Upper lobe of left lung (tissue), 6 donors: ENCODE data around the gene TNNC2. TPM values are rescaled to one million over a fixed set of nuclear protein-coding genes. Genes with fewer than 3 reads are reported as not detected.

Experiments used
- ATAC-seq, 2 donors: fragments of 200-7000 bp; cut with Tn5 transposase; one replicate each; pipeline ENCODE4 v1.9.1; 2022; ENCODE audit warnings: mild to moderate bottlenecking in 2 of 2, moderate library complexity in 2 of 2; ENCODE audit not compliant: low FRiP score in 2 of 2
- DNase-seq, 2 donors: peaks; one replicate each; pipeline ENCODE4 v3.0.0-alpha.2; 2019 to 2020
- H3K27ac ChIP-seq, 4 donors: fragments of 200-600 bp; sonication (generic); one replicate each; pipeline ENCODE4 v1.5.1; 2016 to 2019
- H3K27me3 ChIP-seq, 4 donors: fragments of 200-600 bp; sonication (generic); one replicate each; pipeline ENCODE4 v1.5.1; 2017 to 2019
- H3K36me3 ChIP-seq, 4 donors: fragments of 200-600 bp; sonication (generic); one replicate each; pipeline ENCODE4 v1.5.1; 2016 to 2019
- H3K4me1 ChIP-seq, 4 donors: fragments of 200-600 bp; sonication (generic); one replicate each; pipeline ENCODE4 v1.5.1; 2018 to 2019
- H3K4me3 ChIP-seq, 4 donors: fragments of 200-600 bp; sonication (generic); one replicate each; pipeline ENCODE4 v1.5.1; 2017 to 2019; ENCODE audit warnings: mild to moderate bottlenecking in 2 of 4, moderate library complexity in 1 of 4
- H3K9me3 ChIP-seq, 4 donors: fragments of 200-600 bp; sonication (generic); one replicate each; pipeline ENCODE4 v1.5.1; 2018 to 2019
- CTCF ChIP-seq, 6 experiments: fragments of 450-650 bp in 4 of 6; fragments of 200-600 bp in 2 of 6; sonication (generic) in 2 of 6; IDR thresholded peaks; one replicate each; pipeline ENCODE4 v1.5.1; 2016 to 2019; ENCODE audit warnings: antibody characterized with exemption in 6 of 6
- EP300 ChIP-seq, 4 donors: sonication (generic); formaldehyde crosslinking; IDR thresholded peaks; one replicate each; pipeline ENCODE4 v1.5.1; 2017; ENCODE audit warnings: antibody characterized with exemption in 4 of 4, control low read depth in 2 of 4
- POLR2A ChIP-seq, 4 donors: fragments of 450-650 bp; IDR thresholded peaks; one replicate each; pipeline ENCODE4 v1.5.1; 2016 to 2017; ENCODE audit warnings: antibody characterized with exemption in 4 of 4, mild to moderate bottlenecking in 2 of 4
- POLR2AphosphoS5 ChIP-seq, 2 donors: sonication (generic); formaldehyde crosslinking; IDR thresholded peaks; one replicate each; pipeline ENCODE4 v1.5.1; 2017; ENCODE audit warnings: antibody characterized with exemption in 2 of 2
- WGBS, 2 donors: methylation state at CpG; one replicate each; pipeline ENCODE4 v1.1.5; 2017 to 2018; 5-methylcytosine and 5-hydroxymethylcytosine counted together
- total RNA-seq, 6 donors: library from RNA; depleted of rRNA in 4 of 6; stranded (reverse); fragments of >200 nt in 4 of 6; gene quantifications; one replicate each; pipeline versions ENCODE4 v1.1.0 to v1.2.1, GENCODE V29; 2016 to 2021
- donor health status: DM: no; HTN: no; CAD: no; lungs with moderate emphysema.
- donor health status: DM: no; HTN: yes; CAD: no; lungs with severe emphysema.

TNNC2 gene
- total RNA-seq, 6 donors from 2014 or later, result 0.37 to 1.1 (median 0.80) TPM; not detected in 3

GRCh38 chr20:45861221-45862075 is 34.3 kb upstream of the TNNC2 start:
- ATAC-seq, result no peak
- Histone ChIP-seq H3K4me3 (no peak overlapping the region), H3K27ac (no peak overlapping the region), H3K27me3 (no peaks in the 10 kb centered on the region), H3K36me3 (no peaks in the 10 kb centered on the region), H3K4me1 (peaks cover 9 to 19% (median 12%) of the 10 kb centered on the region in 4 donors), H3K9me3 (no peaks in the 10 kb centered on the region)
- WGBS, 2 donors, result 93 to 94% methylated on average over 7 of the region's 7 CpGs
- no peak for DNase-seq
- TF ChIP-seq CTCF (IDR thresholded peaks at IDR 0.05) (no peak), EP300 (IDR thresholded peaks at IDR 0.05) (no peak)

GRCh38 chr20:45860560-45861220 is 33.6 kb upstream of the TNNC2 start:
- TF ChIP-seq EP300 (IDR thresholded peaks at IDR 0.05), result no peak
- TF ChIP-seq POLR2A (IDR thresholded peaks at IDR 0.05), result no peak
- TF ChIP-seq CTCF (IDR thresholded peaks at IDR 0.05), result no peak
- no peak for TF ChIP-seq POLR2AphosphoS5 (IDR thresholded peaks at IDR 0.05)
- Histone ChIP-seq H3K27ac (no peak overlapping the region), H3K4me1 (peaks cover 16 to 26% (median 19%) of the 10 kb centered on the region in 4 donors), H3K36me3 (no peaks in the 10 kb centered on the region), H3K27me3 (no peaks in the 10 kb centered on the region), H3K9me3 (no peaks in the 10 kb centered on the region), H3K4me3 (no peak overlapping the region)
- no peak for DNase-seq
- 72 to 75% methylated on average over 7 of the region's 7 CpGs for WGBS, 2 donors
- ATAC-seq, result no peak

GRCh38 chr20:45859916-45860315 is 32.8 kb upstream of the TNNC2 start:
- peaks cover 24 to 34% (median 27%) of the 10 kb centered on the region in 4 donors for H3K4me1 ChIP-seq
- H3K36me3 ChIP-seq, result peaks cover 0 to 2% (median 0%) of the 10 kb centered on the region in 4 donors
- ATAC-seq, result no peak
- H3K27ac ChIP-seq, result no peak overlapping the region
- 90 to 97% methylated on average over 5 of the region's 5 CpGs for WGBS, 2 donors
- no peak for DNase-seq
- no peak overlapping the region for H3K4me3 ChIP-seq
- H3K9me3 ChIP-seq, result no peaks in the 10 kb centered on the region
- TF ChIP-seq POLR2A (IDR thresholded peaks at IDR 0.05) (no peak), POLR2AphosphoS5 (IDR thresholded peaks at IDR 0.05) (no peak), EP300 (IDR thresholded peaks at IDR 0.05) (no peak), CTCF (IDR thresholded peaks at IDR 0.05) (no peak)
- H3K27me3 ChIP-seq, result no peaks in the 10 kb centered on the region

- no peak for TF ChIP-seq POLR2A (IDR thresholded peaks at IDR 0.05)
- no peak for TF ChIP-seq CTCF (IDR thresholded peaks at IDR 0.05)
- no peak for TF ChIP-seq POLR2AphosphoS5 (IDR thresholded peaks at IDR 0.05)
- no peak for DNase-seq
- Histone ChIP-seq H3K36me3 (peaks cover 0 to 18% (median 5%) of the 10 kb centered on the region in 4 donors), H3K27ac (peak overlapping the region; percentile 72 to 92 (median 90)), H3K4me3 (peak overlapping the region; percentile 51 to 81 (median 61)), H3K27me3 (no peaks in the 10 kb centered on the region), H3K4me1 (peaks cover 29 to 40% (median 33%) of the 10 kb centered on the region in 4 donors), H3K9me3 (no peaks in the 10 kb centered on the region)
- ATAC-seq, result peak; percentile 3 to 8
- WGBS, 2 donors, result 13 to 19% methylated on average over 7 to 8 of the region's 13 CpGs
These were observed 30.7 kb upstream of the TNNC2 start for GRCh38 chr20:45857882-45858216.
